HCEC 1CT (cell line): ENCODE measurements around the gene MST1R.

Experiments
- DNase-seq: peaks from one replicate; pipeline ENCODE4 v3.0.0-alpha.2; 2017

Gene MST1R

GRCh38 chr3:49873623-49874022 is 30.1 kb downstream of the MST1R start:
- no peak for DNase-seq

GRCh38 chr3:49872801-49873281 is 30.8 kb downstream of the MST1R start:
- DNase-seq = no peak

- no peak for DNase-seq
These were observed 32.0 kb downstream of the MST1R start for GRCh38 chr3:49871531-49872153.

- DNase-seq = no peak
These were observed 34.0 kb downstream of the MST1R start, which contains the start of gene CAMKV for GRCh38 chr3:49869525-49870126. TSS of gene CAMKV (minus strand) at chr3:49869906. CDS start at chr3:49862388, 7,518 bp downstream.

- DNase-seq = no peak
These were observed 34.7 kb downstream of the MST1R start for GRCh38 chr3:49868862-49869466.

GRCh38 chr3:49867871-49868321 is 35.8 kb downstream of the MST1R start:
- no peak for DNase-seq

- no peak for DNase-seq
These were observed 36.3 kb downstream of the MST1R start for GRCh38 chr3:49867400-49867799.

GRCh38 chr3:49865198-49865784 is 38.4 kb downstream of the MST1R start:
- no peak for DNase-seq

- DNase-seq = no peak
These were observed 39.2 kb downstream of the MST1R start for GRCh38 chr3:49864505-49864904.

GRCh38 chr3:49859576-49860305 is 43.9 kb downstream of the MST1R start:
- DNase-seq = no peak

GRCh38 chr3:49856181-49857005 is 47.3 kb downstream of the MST1R start, which contains the start of gene TRAIP:
TSS of gene TRAIP (minus strand) at chr3:49856564. CDS start at chr3:49856453, 111 bp downstream.
- DNase-seq = peak; percentile 88

GRCh38 chr3:49855662-49856061 is 48.0 kb downstream of the MST1R start:
- no peak for DNase-seq

- DNase-seq = no peak
These were observed 58.0 kb downstream of the MST1R start for GRCh38 chr3:49845694-49846093.

GRCh38 chr3:49844464-49845183 is 59.0 kb downstream of the MST1R start:
- no peak for DNase-seq

GRCh38 chr3:49842843-49843517 is 60.7 kb downstream of the MST1R start:
- DNase-seq = no peak

GRCh38 chr3:49841806-49842205 is 61.9 kb downstream of the MST1R start:
- no peak for DNase-seq

GRCh38 chr3:49841126-49841696 is 62.5 kb downstream of the MST1R start:
- DNase-seq = peak; percentile 8

- no peak for DNase-seq
These were observed 63.3 kb downstream of the MST1R start for GRCh38 chr3:49840388-49840787.

GRCh38 chr3:49839193-49839809 is 64.4 kb downstream of the MST1R start:
- DNase-seq = peak; percentile 68
